Neutrophil (primary cell): ENCODE results near the gene LCN15.

Source experiments
- H3K27ac ChIP-seq: fragments of 200-600 bp; sonication (generic); 2 replicates; pipeline ENCODE4 v1.5.1; 2016; ENCODE audit warnings: mild to moderate bottlenecking, moderate library complexity
- H3K27me3 ChIP-seq: fragments of 200-600 bp; sonication (generic); 2 replicates; pipeline ENCODE4 v1.6.0; 2016; ENCODE audit warnings: mild to moderate bottlenecking
- H3K36me3 ChIP-seq: fragments of 200-600 bp; sonication (generic); 2 replicates; pipeline ENCODE4 v1.5.1; 2017
- H3K4me1 ChIP-seq, 2 experiments: fragments of 200-600 bp in 1 of 2; sonication (generic) in 1 of 2; 1 replicate in 1 of 2; 2 replicates in 1 of 2; pipeline versions ENCODE4 v1.5.1 to v1.6.1; 2013 to 2016; ENCODE audit warnings: low read depth in 1 of 2, low read length in 1 of 2, mild to moderate bottlenecking in 1 of 2, moderate library complexity in 1 of 2; ENCODE audit not compliant: control insufficient read depth in 1 of 2, insufficient read depth in 1 of 2
- H3K4me3 ChIP-seq, 2 experiments: fragments of 200-600 bp in 1 of 2; sonication (generic) in 1 of 2; 1 replicate in 1 of 2; 2 replicates in 1 of 2; pipeline ENCODE4 v1.5.1; 2013 to 2016; ENCODE audit warnings: low read depth in 1 of 2, low read length in 1 of 2, mild to moderate bottlenecking in 1 of 2, moderate library complexity in 1 of 2
- H3K9me3 ChIP-seq: fragments of 200-600 bp; sonication (generic); 2 replicates; pipeline ENCODE4 v1.5.1; 2016
- CTCF ChIP-seq: fragments of 200-600 bp; sonication (generic); IDR thresholded peaks from 2 replicates; pipeline ENCODE4 v1.5.1; 2016; ENCODE audit warnings: antibody characterized with exemption

The LCN15 gene

GRCh38 chr9:136742591-136743391, 21.5 kb downstream of the LCN15 start, which contains the start of gene LCN10:
LCN10 (minus strand) TSS chr9:136742940; CDS start chr9:136742903, 37 bp downstream.
- Histone ChIP-seq H3K4me3 (no peak within 1 kb of the TSS), H3K9me3 (no peaks in the 10 kb centered on the region), H3K27me3 (peaks cover 92% of the 10 kb centered on the region), H3K4me1 (no peaks in the 10 kb centered on the region), H3K27ac (no peak within 1 kb of the TSS), H3K36me3 (no peaks in the 10 kb centered on the region)
- no peak for TF ChIP-seq CTCF

- Histone ChIP-seq H3K27ac (no peak overlapping the region), H3K36me3 (no peaks in the 10 kb centered on the region), H3K4me3 (no peak overlapping the region), H3K4me1 (no peaks in the 10 kb centered on the region), H3K9me3 (no peaks in the 10 kb centered on the region), H3K27me3 (peaks cover 86% of the 10 kb centered on the region)
- no peak for TF ChIP-seq CTCF
These were observed 22.3 kb downstream of the LCN15 start for GRCh38 chr9:136741883-136742571.

- no peak for TF ChIP-seq CTCF
- Histone ChIP-seq H3K27ac (no peak overlapping the region), H3K4me3 (no peak overlapping the region), H3K27me3 (peaks cover 78% of the 10 kb centered on the region), H3K36me3 (no peaks in the 10 kb centered on the region), H3K4me1 (no peaks in the 10 kb centered on the region), H3K9me3 (no peaks in the 10 kb centered on the region)
These were observed 23.1 kb downstream of the LCN15 start for GRCh38 chr9:136740971-136741882.

GRCh38 chr9:136740491-136740890, 23.8 kb downstream of the LCN15 start:
- TF ChIP-seq CTCF, result no peak
- Histone ChIP-seq H3K9me3 (no peaks in the 10 kb centered on the region), H3K27me3 (peaks cover 70% of the 10 kb centered on the region), H3K4me3 (no peak overlapping the region), H3K4me1 (no peaks in the 10 kb centered on the region), H3K36me3 (no peaks in the 10 kb centered on the region), H3K27ac (no peak overlapping the region)

GRCh38 chr9:136740069-136740468, 24.2 kb downstream of the LCN15 start:
- Histone ChIP-seq H3K27ac (no peak overlapping the region), H3K4me3 (no peak overlapping the region), H3K27me3 (peaks cover 67% of the 10 kb centered on the region), H3K36me3 (no peaks in the 10 kb centered on the region), H3K9me3 (no peaks in the 10 kb centered on the region), H3K4me1 (no peaks in the 10 kb centered on the region)
- no peak for TF ChIP-seq CTCF
